H9 (cell line): ENCODE data around the gene STX11. TPM values are rescaled to one million over a fixed set of nuclear protein-coding genes. Genes with fewer than 3 reads are reported as not detected.
A peak's percentile ranks its signal among the peaks of the same experiment; 100 is the strongest.

Source experiments
- DNase-seq: peaks from one replicate; pipeline ENCODE4 v3.0.0-alpha.2; 2017
- H2AFZ ChIP-seq: one replicate; pipeline ENCODE4 v1.6.1; 2013; ENCODE audit warnings: mild to moderate bottlenecking, low read length, control low read depth, moderate library complexity
- H2AK5ac ChIP-seq: 2 replicates; pipeline ENCODE4 v1.6.1; 2013; ENCODE audit warnings: low read length, control low read depth, mixed read lengths; ENCODE audit not compliant: insufficient read length
- H2BK120ac ChIP-seq: one replicate; pipeline ENCODE4 v1.6.1; 2013; ENCODE audit warnings: low read depth, mild to moderate bottlenecking, low read length, control low read depth, inconsistent platforms; ENCODE audit not compliant: poor library complexity, severe bottlenecking
- H2BK12ac ChIP-seq: 2 replicates; pipeline ENCODE4 v1.6.1; 2013; ENCODE audit warnings: low read length, control low read depth, mixed read lengths, low read depth; ENCODE audit not compliant: insufficient read length
- H2BK15ac ChIP-seq: 2 replicates; pipeline ENCODE4 v1.6.1; 2013; ENCODE audit warnings: low read depth, low read length, control low read depth
- H2BK20ac ChIP-seq: one replicate; pipeline ENCODE4 v1.6.1; 2013; ENCODE audit warnings: low read depth, mild to moderate bottlenecking, low read length, control low read depth, inconsistent platforms; ENCODE audit not compliant: poor library complexity, severe bottlenecking
- H2BK5ac ChIP-seq: 2 replicates; pipeline ENCODE4 v1.6.1; 2013; ENCODE audit warnings: low read length, control low read depth, mixed read lengths; ENCODE audit not compliant: insufficient read length
- H3K14ac ChIP-seq: 2 replicates; pipeline ENCODE4 v1.6.1; 2013; ENCODE audit warnings: low read length, control low read depth; ENCODE audit not compliant: insufficient read depth
- H3K18ac ChIP-seq: 2 replicates; pipeline ENCODE4 v1.6.1; 2013; ENCODE audit warnings: low read depth, mild to moderate bottlenecking, mixed read lengths, low read length, control low read depth; ENCODE audit not compliant: insufficient read length
- H3K23ac ChIP-seq: 2 replicates; pipeline ENCODE4 v1.6.1; 2013; ENCODE audit warnings: low read length, control low read depth, mixed read lengths, low read depth; ENCODE audit not compliant: insufficient read length
- H3K23me2 ChIP-seq: 2 replicates; pipeline ENCODE4 v1.6.1; 2013; ENCODE audit warnings: low read depth, mild to moderate bottlenecking, mixed read lengths, low read length, control low read depth; ENCODE audit not compliant: insufficient read length, poor library complexity, severe bottlenecking
- H3K27ac ChIP-seq: 2 replicates; pipeline ENCODE4 v1.5.1; 2013; ENCODE audit warnings: low read length, control low read depth, mixed read lengths, low read depth; ENCODE audit not compliant: insufficient read length
- H3K27me3 ChIP-seq: 2 replicates; pipeline ENCODE4 v1.6.1; 2013; ENCODE audit warnings: low read length, control low read depth, inconsistent platforms; ENCODE audit not compliant: insufficient read depth
- H3K4ac ChIP-seq: 2 replicates; pipeline ENCODE4 v1.6.1; 2013; ENCODE audit warnings: low read depth, mild to moderate bottlenecking, control low read depth, inconsistent platforms, low read length, moderate library complexity
- H3K4me1 ChIP-seq: 2 replicates; pipeline ENCODE4 v1.6.1; 2013; ENCODE audit warnings: low read length, control low read depth, inconsistent platforms; ENCODE audit not compliant: insufficient read depth
- H3K4me2 ChIP-seq: 2 replicates; pipeline ENCODE4 v1.6.1; 2013; ENCODE audit warnings: low read length, control low read depth, mixed read lengths; ENCODE audit not compliant: insufficient read length, insufficient read depth
- H3K56ac ChIP-seq: 2 replicates; pipeline ENCODE4 v1.6.1; 2013; ENCODE audit warnings: low read depth, mild to moderate bottlenecking, mixed read lengths, low read length, control low read depth; ENCODE audit not compliant: insufficient read length
- H3K79me1 ChIP-seq: 2 replicates; pipeline ENCODE4 v1.6.1; 2013; ENCODE audit warnings: low read depth, mild to moderate bottlenecking, moderate library complexity, low read length, control low read depth, inconsistent platforms; ENCODE audit not compliant: insufficient read depth, poor library complexity, severe bottlenecking
- H3K79me2 ChIP-seq: 2 replicates; pipeline ENCODE4 v1.6.1; 2013; ENCODE audit warnings: low read length, control low read depth, inconsistent platforms; ENCODE audit not compliant: insufficient read depth
- H3K9ac ChIP-seq: 2 replicates; pipeline ENCODE4 v1.6.1; 2013; ENCODE audit warnings: low read length, control low read depth, mixed read lengths; ENCODE audit not compliant: insufficient read length; ENCODE audit errors: extremely low read depth
- H3K9me3 ChIP-seq: one replicate; pipeline ENCODE4 v1.6.1; 2013; ENCODE audit warnings: low read depth, low read length, inconsistent platforms; ENCODE audit not compliant: control insufficient read depth
- H3T11ph ChIP-seq: one replicate; pipeline ENCODE4 v1.6.1; 2013; ENCODE audit warnings: mild to moderate bottlenecking, low read length, control low read depth, inconsistent platforms
- H4K20me1 ChIP-seq: one replicate; pipeline ENCODE4 v1.6.1; 2013; ENCODE audit not compliant: control insufficient read depth, insufficient read length, insufficient read depth
- H4K5ac ChIP-seq: 2 replicates; pipeline ENCODE4 v1.6.1; 2013; ENCODE audit warnings: low read depth, mild to moderate bottlenecking, mixed read lengths, low read length, control low read depth; ENCODE audit not compliant: insufficient read length
- H4K8ac ChIP-seq: replicated peaks from 2 replicates; pipeline ENCODE4 v1.6.1; 2013; ENCODE audit warnings: low read length, control low read depth, mixed read lengths, low read depth; ENCODE audit not compliant: insufficient read length
- H4K91ac ChIP-seq: 2 replicates; pipeline ENCODE4 v1.6.1; 2013; ENCODE audit warnings: low read depth, mild to moderate bottlenecking, moderate library complexity, mixed read lengths, low read length, control low read depth; ENCODE audit not compliant: insufficient read length
- H3K27ac Mint-ChIP-seq, 3 experiments: 2 replicates in 2 of 3; 3 replicates in 1 of 3; pipeline ENCODE4 v1.8.0; 2020 to 2021; ENCODE audit warnings: mixed read lengths in 3 of 3, mild to moderate bottlenecking in 1 of 3, moderate library complexity in 1 of 3
- H3K27me3 Mint-ChIP-seq: 2 replicates; pipeline ENCODE4 v1.8.0; 2021; ENCODE audit warnings: low read depth, mild to moderate bottlenecking, moderate library complexity, mixed read lengths
- H3K36me3 Mint-ChIP-seq, 3 experiments: 2 replicates in 2 of 3; 3 replicates in 1 of 3; pipeline ENCODE4 v1.8.0; 2020 to 2021; ENCODE audit warnings: low read depth in 3 of 3, mixed read lengths in 3 of 3; ENCODE audit not compliant: insufficient read depth in 1 of 3
- H3K4me1 Mint-ChIP-seq, 2 experiments: 2 replicates each; pipeline ENCODE4 v1.8.0; 2020; ENCODE audit warnings: mixed read lengths in 2 of 2
- H3K4me3 Mint-ChIP-seq, 2 experiments: 2 replicates in 1 of 2; 3 replicates in 1 of 2; pipeline ENCODE4 v1.8.0; 2020 to 2021; ENCODE audit warnings: mild to moderate bottlenecking in 2 of 2, mixed read lengths in 2 of 2, moderate library complexity in 1 of 2
- H3K9me3 Mint-ChIP-seq, 2 experiments: 2 replicates in 1 of 2; 3 replicates in 1 of 2; pipeline ENCODE4 v1.8.0; 2020; ENCODE audit warnings: mild to moderate bottlenecking in 2 of 2, mixed read lengths in 2 of 2, moderate library complexity in 1 of 2
- WGBS: extraction: QIAGEN DNeasy Blood & Tissue Kit; methylation state at CpG from one replicate; pipeline ENCODE4 v1.1.7; 2013; ENCODE audit warnings: missing lambda C conversion rate, low lambda C conversion rate, mixed read lengths; ENCODE audit not compliant: insufficient read length; ENCODE audit errors: extremely low coverage; 5-methylcytosine and 5-hydroxymethylcytosine counted together
- long read RNA-seq: library from polyadenylated mRNA; unstranded; transcript quantifications from one replicate; pipeline ENCODE4 v2.0.0, GENCODE V29; 2020
- total RNA-seq: library from RNA; stranded (reverse); gene quantifications from 2 replicates; pipeline ENCODE4 v1.2.1, GENCODE V29; 2021
- TF ChIP-seq, protein P1 (sequence below): fragments of 200-600 bp; sonication (generic); conservative IDR thresholded peaks from 3 replicates; pipeline ENCODE4 v1.8.0; 2021; ENCODE audit warnings: antibody characterized with exemption, mild to moderate bottlenecking

Gene STX11
- total RNA-seq = 0.11 and 0.22 TPM in 2 replicates
- long read RNA-seq, partial matches to known transcripts = 0 of 1 reads
- long read RNA-seq, other reads (novel, unspliced or antisense) = 0 of 1 reads

DNA sequence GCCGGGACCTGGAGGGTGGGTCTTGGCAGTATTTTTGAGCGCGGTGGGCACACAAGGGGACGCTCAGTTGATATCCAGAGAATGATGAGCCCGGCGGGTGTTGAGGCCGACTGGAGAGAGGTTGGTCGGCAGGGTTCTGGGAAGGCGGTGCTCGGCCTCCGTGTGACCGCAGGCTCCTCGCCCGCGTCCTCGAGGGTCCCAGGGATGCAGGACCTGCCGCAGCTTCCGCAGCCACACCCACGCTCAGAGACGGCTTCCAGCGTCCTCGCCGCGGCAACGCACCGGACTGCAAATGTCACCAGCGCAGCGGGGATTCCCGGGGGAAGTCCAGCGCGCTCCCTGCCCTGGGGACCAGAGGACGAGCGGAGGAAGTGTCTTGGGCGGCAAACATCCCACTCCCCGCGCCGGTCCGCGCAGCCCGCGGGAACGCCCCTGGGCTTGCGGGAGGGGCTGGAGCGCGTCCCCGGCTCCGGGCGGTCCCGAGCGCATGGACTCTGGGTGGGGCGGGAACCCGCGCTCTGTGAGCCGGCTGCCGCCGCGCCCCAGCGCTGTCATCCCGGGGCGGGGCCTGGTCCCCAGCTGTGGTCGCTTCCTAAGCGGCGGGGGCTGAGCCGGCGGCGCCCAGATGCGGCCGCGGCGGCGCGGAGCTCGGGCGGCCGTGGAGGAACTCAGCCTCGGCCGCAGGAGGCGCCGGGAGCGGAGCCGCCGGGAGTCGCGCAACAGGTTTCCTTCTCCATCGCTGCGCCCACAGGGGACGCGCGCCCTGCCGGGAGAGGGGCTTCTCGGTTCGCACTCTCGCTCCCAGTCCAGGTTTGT is at the start of gene STX11:
Gene STX11, plus strand, starts transcription at position 624 of the 816 bp plus-strand sequence. CDS start 36,111 bp downstream, outside the sequence.
- peak; percentile 59 for DNase-seq
- Mint-ChIP-seq H3K9me3 (no peaks in the 10 kb centered on the region), H3K27ac (no peak within 1 kb of the TSS; a peak in 1 of 7 replicates), H3K27me3 (peaks cover 78% of the 10 kb centered on the region), H3K36me3 (no peaks in the 10 kb centered on the region), H3K4me1 (peaks cover 9 to 11% of the 10 kb centered on the region in 2 experiments), H3K4me3 (peak within 1 kb of the TSS; percentile 78 to 90)
- H2BK120ac ChIP-seq = no peak within 1 kb of the TSS
- no CpG with 5 or more reads among the region's 93 CpGs for WGBS
- H3T11ph ChIP-seq = no peak within 1 kb of the TSS
- no peak within 1 kb of the TSS for H2AFZ ChIP-seq
- H3K14ac ChIP-seq = peak within 1 kb of the TSS; percentile 49; the same call in 1 of the 2 replicates
- no peak within 1 kb of the TSS for H3K18ac ChIP-seq
- H3K27ac ChIP-seq = no peak within 1 kb of the TSS
- no peak within 1 kb of the TSS for H2AK5ac ChIP-seq
- H4K20me1 ChIP-seq = no peaks in the 10 kb centered on the region
- no peak within 1 kb of the TSS for H3K4ac ChIP-seq
- no peak within 1 kb of the TSS for H2BK12ac ChIP-seq
- no peak within 1 kb of the TSS for H2BK5ac ChIP-seq
- no peak within 1 kb of the TSS for H2BK20ac ChIP-seq
- H3K4me1 ChIP-seq = no peaks in the 10 kb centered on the region
- H3K23ac ChIP-seq = no peak within 1 kb of the TSS
- H2BK15ac ChIP-seq = no peak within 1 kb of the TSS
- TF ChIP-seq, protein P1, sequence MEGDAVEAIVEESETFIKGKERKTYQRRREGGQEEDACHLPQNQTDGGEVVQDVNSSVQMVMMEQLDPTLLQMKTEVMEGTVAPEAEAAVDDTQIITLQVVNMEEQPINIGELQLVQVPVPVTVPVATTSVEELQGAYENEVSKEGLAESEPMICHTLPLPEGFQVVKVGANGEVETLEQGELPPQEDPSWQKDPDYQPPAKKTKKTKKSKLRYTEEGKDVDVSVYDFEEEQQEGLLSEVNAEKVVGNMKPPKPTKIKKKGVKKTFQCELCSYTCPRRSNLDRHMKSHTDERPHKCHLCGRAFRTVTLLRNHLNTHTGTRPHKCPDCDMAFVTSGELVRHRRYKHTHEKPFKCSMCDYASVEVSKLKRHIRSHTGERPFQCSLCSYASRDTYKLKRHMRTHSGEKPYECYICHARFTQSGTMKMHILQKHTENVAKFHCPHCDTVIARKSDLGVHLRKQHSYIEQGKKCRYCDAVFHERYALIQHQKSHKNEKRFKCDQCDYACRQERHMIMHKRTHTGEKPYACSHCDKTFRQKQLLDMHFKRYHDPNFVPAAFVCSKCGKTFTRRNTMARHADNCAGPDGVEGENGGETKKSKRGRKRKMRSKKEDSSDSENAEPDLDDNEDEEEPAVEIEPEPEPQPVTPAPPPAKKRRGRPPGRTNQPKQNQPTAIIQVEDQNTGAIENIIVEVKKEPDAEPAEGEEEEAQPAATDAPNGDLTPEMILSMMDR = no peak
- H3K4me2 ChIP-seq = peak within 1 kb of the TSS; percentile 71
- H3K23me2 ChIP-seq = peaks cover 8% of the 10 kb centered on the region
- H3K9ac ChIP-seq = no peak within 1 kb of the TSS
- H3K79me2 ChIP-seq = no peaks in the 10 kb centered on the region
- H3K56ac ChIP-seq = no peak within 1 kb of the TSS
- no peak within 1 kb of the TSS for H4K8ac ChIP-seq
- no peak within 1 kb of the TSS for H4K91ac ChIP-seq
- H3K9me3 ChIP-seq = no peaks in the 10 kb centered on the region
- no peak within 1 kb of the TSS for H4K5ac ChIP-seq
- H3K27me3 ChIP-seq = peaks cover 18% of the 10 kb centered on the region
- H3K79me1 ChIP-seq = no peaks in the 10 kb centered on the region
